Spleen (tissue), 11 donors: ENCODE data around the gene GRAMD1A. TPM values are rescaled to one million over a fixed set of nuclear protein-coding genes. Genes with fewer than 3 reads are reported as not detected.

Experiments
- DNase-seq: peaks from one replicate; pipeline ENCODE4 v3.0.0-alpha.2; 2020
- H3K27ac ChIP-seq, 8 donors: fragments of 200-600 bp; sonication (generic) in 7 of 8; 1 replicate in 4 of 8; 2 replicates in 4 of 8; pipeline versions ENCODE4 v1.5.0 to v1.8.0; 2016 to 2021; ENCODE audit warnings: inconsistent platforms in 4 of 8, mild to moderate bottlenecking in 4 of 8, moderate library complexity in 1 of 8
- H3K27me3 ChIP-seq, 7 donors: fragments of 200-600 bp; sonication (generic) in 6 of 7; replicated peaks in 1 of 7; 1 replicate in 4 of 7; 2 replicates in 3 of 7; pipeline versions ENCODE4 v1.5.0 to v1.8.0; 2016 to 2021; ENCODE audit warnings: inconsistent platforms in 3 of 7, mild to moderate bottlenecking in 1 of 7
- H3K36me3 ChIP-seq, 6 donors: fragments of 200-600 bp; sonication (generic) in 5 of 6; 1 replicate in 4 of 6; 2 replicates in 2 of 6; pipeline versions ENCODE4 v1.5.0 to v1.8.0; 2016 to 2021; ENCODE audit warnings: inconsistent platforms in 2 of 6
- H3K4me1 ChIP-seq, 6 donors: fragments of 200-600 bp; sonication (generic) in 5 of 6; 1 replicate in 3 of 6; 2 replicates in 3 of 6; pipeline versions ENCODE4 v1.5.0 to v1.8.0; 2016 to 2021; ENCODE audit warnings: inconsistent platforms in 3 of 6
- H3K4me3 ChIP-seq, 8 donors: fragments of 200-600 bp; sonication (generic) in 7 of 8; 1 replicate in 4 of 8; 2 replicates in 4 of 8; pipeline versions ENCODE4 v1.5.0 to v1.8.0; 2016 to 2021; ENCODE audit warnings: inconsistent platforms in 4 of 8, mild to moderate bottlenecking in 4 of 8, moderate library complexity in 2 of 8
- H3K9me3 ChIP-seq, 8 donors: fragments of 200-600 bp; sonication (generic) in 7 of 8; 1 replicate in 4 of 8; 2 replicates in 4 of 8; pipeline versions ENCODE4 v1.5.0 to v1.8.0; 2016 to 2021; ENCODE audit warnings: inconsistent platforms in 4 of 8
- POLR2A ChIP-seq, 3 donors: fragments of 450-650 bp; IDR thresholded peaks; one replicate each; pipeline ENCODE4 v1.5.1; 2017; ENCODE audit warnings: antibody characterized with exemption in 3 of 3, mild to moderate bottlenecking in 1 of 3
- POLR2AphosphoS5 ChIP-seq, 3 donors: sonication (generic); formaldehyde crosslinking; IDR thresholded peaks; one replicate each; pipeline ENCODE4 v1.5.1; 2017; ENCODE audit warnings: antibody characterized with exemption in 3 of 3
- WGBS, 5 donors: extraction: QIAGEN DNeasy Blood & Tissue Kit in 3 of 5; methylation state at CpG; one replicate each; pipeline versions ENCODE4 v1.1.5 to v1.1.7; 2013 to 2018; 5-methylcytosine and 5-hydroxymethylcytosine counted together
- intact Hi-C: fragments of 100-400 bp; cut with DNase I; formaldehyde crosslinking; loops from one replicate; pipeline ENCODE4 v1.15.0; 2023; ENCODE audit warnings: low total_unique reads
- polyA plus RNA-seq, 3 donors: library from polyadenylated mRNA; stranded (reverse); fragments of 200-250 nt; gene quantifications; one replicate each; pipeline ENCODE4 v1.2.1, GENCODE V29; 2013
- total RNA-seq, 7 donors: library from RNA; depleted of rRNA in 3 of 7; stranded (reverse); fragments of >200 nt in 3 of 7; fragmentation: NEBNext Ultra II Directional in 4 of 7; extraction: Animal tissue kit (Norgen Biotek cat#: 25700) in 4 of 7; gene quantifications; one replicate each; pipeline versions ENCODE4 v1.1.0 to v1.2.1, GENCODE V29; 2016 to 2021
- TF ChIP-seq, protein P1 (sequence below), 11 experiments: fragments of 200-600 bp in 7 of 11; fragments of 450-650 bp in 4 of 11; sonication (generic) in 4 of 11; IDR thresholded peaks in 8 of 11; conservative IDR thresholded peaks in 3 of 11; 1 replicate in 7 of 11; 2 replicates in 4 of 11; pipeline versions ENCODE4 v1.4.0 to v1.8.0; 2016 to 2021; ENCODE audit warnings: antibody characterized with exemption in 11 of 11, inconsistent platforms in 4 of 11, mild to moderate bottlenecking in 1 of 11
- donor health status: healthy with polysubstance abuse.
- donor health status: DM: no; HTN: no; CAD: no; lungs with moderate emphysema.
- donor health status: DM: no; HTN: no; CAD: no.
- donor health status: Bipolar disorder and iron deficiency.
- donor health status: healthy.
- donor health status: DM: no; HTN: no; CAD: no.
- donor health status: DM: yes; HTN: yes; CAD: no.

Gene GRAMD1A
- total and polyA plus RNA-seq, 10 donors: 30.0 to 177 (median 101) TPM

DNA sequence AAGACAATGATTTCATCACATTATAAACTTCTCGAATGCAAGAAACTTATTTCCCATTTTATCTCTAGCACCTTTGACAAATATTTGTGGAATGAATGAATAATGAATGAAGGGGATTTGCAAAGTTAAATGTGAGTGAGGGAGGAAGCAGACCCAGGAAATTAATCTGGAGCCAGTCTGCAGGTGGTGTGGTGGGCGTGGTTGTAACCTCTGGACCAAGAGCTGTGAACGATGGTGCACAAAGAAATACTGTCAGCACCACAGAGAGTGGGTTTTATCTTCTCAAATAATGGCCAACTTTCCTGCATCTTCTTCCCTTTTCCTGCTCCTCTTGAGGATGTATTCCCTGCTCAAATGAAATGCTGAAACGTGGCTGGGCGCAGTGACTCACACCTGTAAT is 25.1 kb upstream of the GRAMD1A start:
- 53 to 71% (median 65%) methylated on average over 5 of the region's 5 CpGs for WGBS, 5 donors
- intact Hi-C loops: no loop called here
- TF ChIP-seq, protein P1, sequence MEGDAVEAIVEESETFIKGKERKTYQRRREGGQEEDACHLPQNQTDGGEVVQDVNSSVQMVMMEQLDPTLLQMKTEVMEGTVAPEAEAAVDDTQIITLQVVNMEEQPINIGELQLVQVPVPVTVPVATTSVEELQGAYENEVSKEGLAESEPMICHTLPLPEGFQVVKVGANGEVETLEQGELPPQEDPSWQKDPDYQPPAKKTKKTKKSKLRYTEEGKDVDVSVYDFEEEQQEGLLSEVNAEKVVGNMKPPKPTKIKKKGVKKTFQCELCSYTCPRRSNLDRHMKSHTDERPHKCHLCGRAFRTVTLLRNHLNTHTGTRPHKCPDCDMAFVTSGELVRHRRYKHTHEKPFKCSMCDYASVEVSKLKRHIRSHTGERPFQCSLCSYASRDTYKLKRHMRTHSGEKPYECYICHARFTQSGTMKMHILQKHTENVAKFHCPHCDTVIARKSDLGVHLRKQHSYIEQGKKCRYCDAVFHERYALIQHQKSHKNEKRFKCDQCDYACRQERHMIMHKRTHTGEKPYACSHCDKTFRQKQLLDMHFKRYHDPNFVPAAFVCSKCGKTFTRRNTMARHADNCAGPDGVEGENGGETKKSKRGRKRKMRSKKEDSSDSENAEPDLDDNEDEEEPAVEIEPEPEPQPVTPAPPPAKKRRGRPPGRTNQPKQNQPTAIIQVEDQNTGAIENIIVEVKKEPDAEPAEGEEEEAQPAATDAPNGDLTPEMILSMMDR (IDR thresholded peaks at IDR 0.05 in 8 of 11, conservative IDR thresholded peaks at IDR 0.05 in 3 of 11): no peak
- TF ChIP-seq POLR2AphosphoS5 (IDR thresholded peaks at IDR 0.05) (no peak), POLR2A (IDR thresholded peaks at IDR 0.05) (no peak)

DNA sequence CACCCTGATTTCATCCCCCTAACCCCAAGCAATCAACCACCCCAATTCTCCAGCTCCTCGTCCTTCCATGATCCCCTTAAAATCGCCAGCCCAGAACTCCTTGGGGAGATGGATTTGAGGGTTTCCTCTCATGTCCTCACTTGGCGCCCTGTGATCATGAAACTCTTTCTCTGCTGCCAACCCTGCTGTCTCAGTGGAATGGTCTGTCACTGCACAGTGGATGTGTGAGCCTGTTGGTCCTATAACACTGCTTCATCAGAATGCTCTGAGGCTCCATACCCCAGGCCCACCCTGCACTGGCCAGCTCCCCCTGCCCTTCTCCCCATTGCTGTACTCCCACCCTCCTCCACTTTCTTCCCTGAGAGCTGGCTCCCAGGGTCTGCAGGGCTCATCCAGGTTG is 23.5 kb upstream of the GRAMD1A start:
- H3K4me1 ChIP-seq: peaks cover 0 to 34% (median 18%) of the 10 kb centered on the region in 6 donors
- DNase-seq: no peak
- intact Hi-C loops: no loop called here
- peak overlapping the region in 3 of 8 donors; percentile 78 to 79 (median 78) for H3K27ac ChIP-seq
- H3K36me3 ChIP-seq: no peaks in the 10 kb centered on the region
- H3K9me3 ChIP-seq: peaks cover 0 to 9% (median 3%) of the 10 kb centered on the region in 8 donors
- TF ChIP-seq POLR2AphosphoS5 (IDR thresholded peaks at IDR 0.05) (no peak), POLR2A (IDR thresholded peaks at IDR 0.05) (no peak)
- TF ChIP-seq, protein P1 (IDR thresholded peaks at IDR 0.05 in 8 of 11, conservative IDR thresholded peaks at IDR 0.05 in 3 of 11): no peak
- no peaks in the 10 kb centered on the region for H3K27me3 ChIP-seq
- 88 to 93% (median 91%) methylated on average over 3 of the region's 3 CpGs for WGBS, 5 donors
- no peak overlapping the region for H3K4me3 ChIP-seq

More for the DNA sequence above, 25.1 kb upstream of the GRAMD1A start:
- Histone ChIP-seq H3K36me3 (no peaks in the 10 kb centered on the region), H3K27me3 (no peaks in the 10 kb centered on the region), H3K4me1 (peaks cover 0 to 34% (median 18%) of the 10 kb centered on the region in 6 donors), H3K4me3 (no peak overlapping the region), H3K9me3 (peaks cover 0 to 9% (median 3%) of the 10 kb centered on the region in 8 donors), H3K27ac (peak overlapping the region in 4 of 8 donors; percentile 58 to 79 (median 78))
- no peak for DNase-seq

DNA sequence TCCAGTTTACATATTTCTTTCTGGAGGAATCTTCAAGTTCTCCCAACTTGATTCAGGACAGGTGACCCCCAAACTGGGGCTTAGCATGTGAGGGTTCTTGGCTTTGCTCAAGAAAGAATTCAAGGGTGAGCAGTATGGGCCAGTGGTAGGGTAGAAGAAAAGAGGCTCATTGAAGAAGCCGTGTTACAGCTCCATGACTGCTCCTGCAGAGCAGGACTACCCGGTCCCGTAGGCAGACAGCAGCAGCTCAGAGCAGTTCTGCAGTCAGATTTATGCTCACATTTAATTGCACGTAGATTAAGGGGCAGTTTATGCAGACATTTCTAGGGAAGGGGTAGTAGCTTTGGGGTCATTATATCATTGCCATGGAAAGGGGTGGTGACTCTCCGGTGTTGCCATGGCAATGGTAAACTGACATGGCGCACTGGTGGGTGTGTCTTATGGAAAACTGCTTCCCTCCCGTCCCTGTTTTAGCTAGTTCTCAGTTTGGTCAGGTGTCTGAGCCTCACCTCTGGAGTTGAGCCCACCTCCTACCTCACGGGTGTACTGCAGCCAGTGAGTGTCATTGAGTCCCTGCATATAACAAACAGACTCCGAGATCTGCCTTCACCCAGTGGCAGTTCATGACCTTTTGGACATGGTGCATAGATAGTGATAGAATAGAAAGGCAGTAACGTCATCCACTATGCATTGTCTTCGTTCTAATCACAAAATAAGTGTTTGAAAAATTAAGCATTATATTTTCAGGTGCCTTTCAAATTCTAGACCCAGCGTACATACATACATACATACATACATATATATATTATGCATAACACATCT is 20.1 kb upstream of the GRAMD1A start:
- Histone ChIP-seq H3K9me3 (peaks cover 0 to 9% (median 3%) of the 10 kb centered on the region in 8 donors), H3K36me3 (no peaks in the 10 kb centered on the region), H3K27me3 (no peaks in the 10 kb centered on the region), H3K4me1 (peaks cover under 1 to 17% (median 6%) of the 10 kb centered on the region in 6 donors), H3K4me3 (no peak overlapping the region), H3K27ac (no peak overlapping the region)
- intact Hi-C loops: no loop called here
- TF ChIP-seq POLR2AphosphoS5 (IDR thresholded peaks at IDR 0.05) (no peak), POLR2A (IDR thresholded peaks at IDR 0.05) (no peak)
- TF ChIP-seq, protein P1 (IDR thresholded peaks at IDR 0.05 in 8 of 11, conservative IDR thresholded peaks at IDR 0.05 in 3 of 11): no peak
- WGBS, 5 donors: 84 to 96% (median 90%) methylated on average over 12 of the region's 12 CpGs
- no peak for DNase-seq

DNA sequence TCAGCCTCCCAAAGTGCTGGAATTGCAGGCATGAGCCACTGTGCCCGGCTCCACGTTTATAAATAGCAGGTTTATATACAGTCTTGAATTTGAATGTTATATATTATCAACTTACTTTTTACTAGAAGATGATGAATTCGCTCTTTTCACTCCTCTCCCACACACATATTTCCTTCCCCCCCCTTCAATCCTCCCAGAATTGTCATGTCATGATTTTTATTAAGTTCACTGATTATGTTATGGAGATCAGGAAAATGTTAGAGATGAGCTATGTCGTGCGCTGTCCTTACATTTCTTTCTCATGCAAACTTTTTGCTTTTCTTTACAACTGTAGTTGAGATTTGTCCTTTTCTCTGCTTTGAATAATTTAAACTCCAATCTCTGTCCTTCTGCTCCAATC is 17.8 kb upstream of the GRAMD1A start:
- H3K4me3 ChIP-seq: no peak overlapping the region
- H3K4me1 ChIP-seq: peaks cover 13 to 21% (median 17%) of the 10 kb centered on the region in 6 donors
- intact Hi-C loops: no loop called here
- no peaks in the 10 kb centered on the region for H3K9me3 ChIP-seq
- H3K27me3 ChIP-seq: no peaks in the 10 kb centered on the region
- no peak for DNase-seq
- TF ChIP-seq, protein P1 (IDR thresholded peaks at IDR 0.05 in 8 of 11, conservative IDR thresholded peaks at IDR 0.05 in 3 of 11): no peak
- TF ChIP-seq POLR2AphosphoS5 (IDR thresholded peaks at IDR 0.05): no peak
- no peak for TF ChIP-seq POLR2A (IDR thresholded peaks at IDR 0.05)
- no peaks in the 10 kb centered on the region for H3K36me3 ChIP-seq
- WGBS, 5 donors: 74 to 84% (median 83%) methylated on average over 5 of the region's 5 CpGs
- H3K27ac ChIP-seq: no peak overlapping the region
